GM12878 (cell line): ENCODE data around the gene KBTBD4. TPM values are rescaled to one million over a fixed set of nuclear protein-coding genes. Genes with fewer than 3 reads are reported as not detected.

Experiments used
- ATAC-seq: fragments of 200-7000 bp; cut with Tn5 transposase; 3 replicates; pipeline ENCODE4 v1.9.1; 2020; ENCODE audit warnings: mild to moderate bottlenecking, moderate library complexity
- BruUV-seq: library from RNA; stranded (reverse); fragments of 400-500 nt; replicated peaks from 2 replicates; lab custom pipeline; 2021; lab: Mats Ljungman, UMichigan
- CTCF ChIA-PET: fragments of 300-600 bp; sonication (Branson Sonifier 250); formaldehyde crosslinking; extraction: SDS; loops from one replicate; lab custom pipeline; 2021; ENCODE audit warnings: inconsistent platforms; lab: Yijun Ruan, JAX
- POLR2A ChIA-PET: fragments of 350-600 bp; formaldehyde crosslinking; extraction: SDS; loops from one replicate; lab custom pipeline; 2021; ENCODE audit warnings: inconsistent platforms; lab: Charles Lee
- RAD21 ChIA-PET: fragments of 300-600 bp; sonication (Branson Sonifier 250); formaldehyde crosslinking; loops from one replicate; lab custom pipeline; 2023; ENCODE audit warnings: antibody characterized with exemption; ENCODE audit not compliant: unreplicated experiment; lab: Charles Lee
- SMC1A ChIA-PET: fragments of 300-600 bp; sonication (Branson Sonifier 250); formaldehyde crosslinking; loops from one replicate; lab custom pipeline; 2023; ENCODE audit not compliant: unreplicated experiment, uncharacterized antibody; lab: Charles Lee
- DNase-seq: peaks from one replicate; pipeline ENCODE4 v3.0.0-alpha.2; 2011; ENCODE audit warnings: low read depth, low spot score
- FAIRE-seq: peaks from 3 replicates; lab custom pipeline; 2011; peaks lifted over from hg19 to GRCh38; lab: Jason Lieb, UNC
- H2AFZ ChIP-seq: 2 replicates; pipeline ENCODE4 v1.6.0; 2011; ENCODE audit warnings: low read depth, low read length, control low read depth; ENCODE audit not compliant: control insufficient read depth
- H3K27ac ChIP-seq: 2 replicates; pipeline ENCODE4 v1.5.1; 2011; ENCODE audit warnings: control low read depth; ENCODE audit not compliant: control insufficient read depth, insufficient read depth
- H3K27me3 ChIP-seq, 2 experiments: replicated peaks in 1 of 2; 2 replicates each; pipeline versions ENCODE4 v1.6.0 to v1.6.1; 2011; ENCODE audit warnings: low read length in 1 of 2; ENCODE audit not compliant: control insufficient read depth in 2 of 2, insufficient read depth in 2 of 2
- H3K36me3 ChIP-seq, 2 experiments: 2 replicates each; pipeline ENCODE4 v1.5.1; 2011; ENCODE audit warnings: low read length in 1 of 2; ENCODE audit not compliant: control insufficient read depth in 2 of 2, insufficient read depth in 2 of 2
- H3K4me1 ChIP-seq: 2 replicates; pipeline ENCODE4 v1.6.1; 2011; ENCODE audit warnings: mild to moderate bottlenecking, low read length, moderate library complexity, mixed read lengths; ENCODE audit not compliant: control insufficient read depth, insufficient read depth
- H3K4me2 ChIP-seq: 2 replicates; pipeline ENCODE4 v1.6.0; 2011; ENCODE audit warnings: control low read depth; ENCODE audit not compliant: control insufficient read depth, insufficient read depth
- H3K4me3 ChIP-seq: fragments of 200-600 bp; sonication (generic); 2 replicates; pipeline ENCODE4 v1.5.1; 2016
- H3K79me2 ChIP-seq: 2 replicates; pipeline ENCODE4 v1.6.0; 2011; ENCODE audit warnings: low read length; ENCODE audit not compliant: control insufficient read depth, insufficient read depth
- H3K9ac ChIP-seq: 2 replicates; pipeline ENCODE4 v1.8.0; 2011; ENCODE audit warnings: low read length, control low read depth, mixed read lengths; ENCODE audit not compliant: control insufficient read depth, insufficient read depth
- H3K9me3 ChIP-seq: replicated peaks from 3 replicates; pipeline ENCODE4 v1.5.1; 2011; ENCODE audit warnings: mild to moderate bottlenecking, low read length; ENCODE audit not compliant: control insufficient read depth, insufficient read depth
- H4K20me1 ChIP-seq: 2 replicates; pipeline ENCODE4 v1.6.0; 2011; ENCODE audit not compliant: control insufficient read depth, insufficient read depth
- BACH1 ChIP-seq: fragments of 450-650 bp; IDR thresholded peaks from 2 replicates; pipeline ENCODE4 v1.6.1; 2017; ENCODE audit warnings: mild to moderate bottlenecking, borderline replicate concordance
- HDGF ChIP-seq: fragments of 450-650 bp; IDR thresholded peaks from 2 replicates; pipeline ENCODE4 v1.6.1; 2016; ENCODE audit warnings: antibody characterized with exemption
- IRF4 ChIP-seq: IDR thresholded peaks from 2 replicates; pipeline ENCODE4 v1.6.1; 2011; ENCODE audit warnings: low read depth, low read length
- MEF2A ChIP-seq: IDR thresholded peaks from 2 replicates; pipeline ENCODE4 v1.6.1; 2011; ENCODE audit warnings: low read depth, mild to moderate bottlenecking, low read length, moderate library complexity; ENCODE audit not compliant: insufficient read depth
- NRF1 ChIP-seq: conservative IDR thresholded peaks from 2 replicates; pipeline ENCODE4 v1.6.1; 2011; ENCODE audit warnings: mild to moderate bottlenecking, low read depth, low read length, improper control_type of control experiment
- SKIL ChIP-seq: fragments of 450-650 bp; IDR thresholded peaks from 2 replicates; pipeline ENCODE4 v1.6.1; 2017; ENCODE audit warnings: mild to moderate bottlenecking, low read depth, inconsistent platforms; ENCODE audit not compliant: poor library complexity, severe bottlenecking
- WGBS: methylation state at CpG from one replicate; pipeline ENCODE4 v1.1.6; 2016; ENCODE audit warnings: low lambda C conversion rate; ENCODE audit not compliant: insufficient replicate concordance, insufficient coverage; ENCODE audit errors: missing lambda C conversion rate; 5-methylcytosine and 5-hydroxymethylcytosine counted together
- in situ Hi-C: fragments of 300-500 bp; cut with MboI; formaldehyde crosslinking; loops from 9 replicates; pipeline ENCODE4 v1.14.3; 2018; ENCODE audit warnings: mixed read lengths
- intact Hi-C: fragments of 100-400 bp; cut with micrococcal nuclease; formaldehyde crosslinking; loops from one replicate; pipeline ENCODE4 v1.14.2; 2022; ENCODE audit not compliant: unreplicated experiment
- polyA plus RNA-seq, 11 experiments: library from polyadenylated mRNA; depleted of rRNA in 4 of 11; unstranded in 6 of 11; stranded (reverse) in 5 of 11; fragments of >200 nt; fragmentation: Nextera tagmentation in 4 of 11; fragmentation: Illumina TruSeq in 1 of 11; extraction: Ambion mirVana in 4 of 11; extraction: Trizol in 1 of 11; gene quantifications; 1 replicate in 1 of 11; 2 replicates in 10 of 11; pipeline versions ENCODE4 v1.2.1 to v1.2.3, GENCODE V29; 2011 to 2016; ENCODE audit warnings: inconsistent platforms in 2 of 11, missing spikeins in 2 of 11, low read depth in 1 of 11
- total RNA-seq, 4 experiments: library from RNA; depleted of rRNA in 3 of 4; stranded (reverse); fragments of >200 nt in 3 of 4; fragmentation: Illumina TruSeq in 1 of 4; extraction: Trizol in 1 of 4; gene quantifications; 2 replicates each; pipeline versions ENCODE4 v1.2.1 to v1.2.3, GENCODE V29; 2013 to 2021

KBTBD4 gene
- total and polyA plus RNA-seq, 10 of the 15 experiments (the other 5 are each of a cell fraction or from before 2014, with no cell fraction given), result 18.4 to 46.4 (median 25.7) TPM

- no peak overlapping the region for H3K9ac ChIP-seq
- H3K27ac ChIP-seq, result no peak overlapping the region
- FAIRE-seq (no peak), DNase-seq (no peak), ATAC-seq (no peak; the same call in 2 of the 3 replicates)
- H3K27me3 ChIP-seq, result no peaks in the 10 kb centered on the region
- peaks cover 8% of the 10 kb centered on the region for H3K4me1 ChIP-seq
- RAD21 ChIA-PET, result interaction anchor here (1.8 kb wide), 1 partner anchor 26 kb away, joined by 5 read pairs; no protein-coding TSS in a partner anchor
- 97% methylated on average over 2 of the region's 2 CpGs for WGBS
- SMC1A ChIA-PET, result interaction anchor here (0.8 to 7.2 kb wide), 4 partner anchors 9 to 32 kb away, joined by 3 to 42 read pairs (median 9); partner anchors contain the start of gene CELF1
- H3K36me3 ChIP-seq, result peaks cover 2 to 7% of the 10 kb centered on the region in 2 experiments; a peak in 2 of 4 replicates
- CTCF ChIA-PET, result no interaction called here
- no peak overlapping the region for H3K4me2 ChIP-seq
- H2AFZ ChIP-seq, result no peak overlapping the region
- TF ChIP-seq IRF4 (no peak), BACH1 (no peak), MEF2A (no peak), HDGF (no peak), SKIL (no peak), NRF1 (no peak)
- peaks cover 89% of the 10 kb centered on the region for H3K79me2 ChIP-seq
- POLR2A ChIA-PET, result interaction anchor here (1.2 to 2.2 kb wide), 2 partner anchors 23 to 25 kb away, joined by 3 to 8 read pairs; no protein-coding TSS in a partner anchor
- intact Hi-C loops, result no loop called here
- peaks cover 13% of the 10 kb centered on the region for H4K20me1 ChIP-seq
- no peaks in the 10 kb centered on the region for H3K9me3 ChIP-seq
- H3K4me3 ChIP-seq, result no peak overlapping the region
- no TSS peak for BruUV-seq
- in situ Hi-C loops, result no loop called here
Measured at GRCh38 chr11:47541070-47541469, 37.7 kb downstream of the KBTBD4 start.
